ENCODE measurements around the gene MIDN. TPM values are rescaled to one million over a fixed set of nuclear protein-coding genes. Genes with fewer than 3 reads are reported as not detected.

Gene MIDN
- total and polyA plus RNA-seq, 5 donors, result 45.6 to 123 (median 60.1) TPM

GRCh38 chr19:1213391-1214286 is 34.7 kb upstream of the MIDN start:
- Histone ChIP-seq H3K27me3 (ENCODE audit: control insufficient read depth, insufficient read depth) (no peaks in the 10 kb centered on the region), H3K27ac (ENCODE audit: low read length) (peak overlapping the region; percentile 68), H3K9me3 (ENCODE audit: control insufficient read depth, low read length) (no peaks in the 10 kb centered on the region), H3K4me1 (ENCODE audit: control insufficient read depth, insufficient read depth, low read length) (peaks cover 24% of the 10 kb centered on the region), H3K4me3 (ENCODE audit: low read length) (no peak overlapping the region)
- intact Hi-C loops (cut with DNase I), result no loop called here
- 48% methylated on average over 39 of the region's 39 CpGs for WGBS
- ATAC-seq (peak; percentile 59 to 74), DNase-seq (peak; percentile 75 to 92 (median 86))

- WGBS, result 53% methylated on average over 21 of the region's 21 CpGs
- Histone ChIP-seq H3K4me1 (ENCODE audit: control insufficient read depth, insufficient read depth, low read length) (peaks cover 22% of the 10 kb centered on the region), H3K9me3 (ENCODE audit: control insufficient read depth, low read length) (no peaks in the 10 kb centered on the region), H3K27ac (ENCODE audit: low read length) (peak overlapping the region; percentile 68), H3K4me3 (ENCODE audit: low read length) (no peak overlapping the region), H3K27me3 (ENCODE audit: control insufficient read depth, insufficient read depth) (no peaks in the 10 kb centered on the region)
- ATAC-seq (peak; percentile 1 to 2), DNase-seq (no peak)
- intact Hi-C loops (cut with DNase I), result no loop called here
Measured at GRCh38 chr19:1214299-1214861, 34.0 kb upstream of the MIDN start.

- intact Hi-C loops (cut with DNase I), result no loop called here
- H3K27me3 ChIP-seq (ENCODE audit: control insufficient read depth, insufficient read depth), result no peaks in the 10 kb centered on the region
- no peak overlapping the region for H3K4me3 ChIP-seq (ENCODE audit: low read length)
- DNase-seq (peak; percentile 73 to 88 (median 83)), ATAC-seq (peak; percentile 51 to 61)
- no peaks in the 10 kb centered on the region for H3K9me3 ChIP-seq (ENCODE audit: control insufficient read depth, low read length)
- peaks cover 17% of the 10 kb centered on the region for H3K4me1 ChIP-seq (ENCODE audit: control insufficient read depth, insufficient read depth, low read length)
- 58% methylated on average over 26 of the region's 26 CpGs for WGBS
- H3K27ac ChIP-seq (ENCODE audit: low read length), result peak overlapping the region; percentile 68
Measured at GRCh38 chr19:1214862-1215731, 33.3 kb upstream of the MIDN start.

GRCh38 chr19:1216756-1217155 is 31.6 kb upstream of the MIDN start:
- Histone ChIP-seq H3K27ac (ENCODE audit: low read length) (peak overlapping the region; percentile 14), H3K9me3 (ENCODE audit: control insufficient read depth, low read length) (no peaks in the 10 kb centered on the region), H3K4me3 (ENCODE audit: low read length) (no peak overlapping the region), H3K27me3 (ENCODE audit: control insufficient read depth, insufficient read depth) (no peaks in the 10 kb centered on the region), H3K4me1 (ENCODE audit: control insufficient read depth, insufficient read depth, low read length) (peaks cover 11% of the 10 kb centered on the region)
- intact Hi-C loops (cut with DNase I), result no loop called here
- ATAC-seq, result no peak
- 81% methylated on average over 12 of the region's 12 CpGs for WGBS
- no peak for DNase-seq

GRCh38 chr19:1217366-1217765 is 31.0 kb upstream of the MIDN start:
- ATAC-seq (no peak), DNase-seq (peak in 1 of 3 donors; percentile 56)
- WGBS, result 83% methylated on average over 15 of the region's 15 CpGs
- intact Hi-C loops (cut with DNase I), result no loop called here
- peaks cover 9% of the 10 kb centered on the region for H3K4me1 ChIP-seq (ENCODE audit: control insufficient read depth, insufficient read depth, low read length)
- H3K27me3 ChIP-seq (ENCODE audit: control insufficient read depth, insufficient read depth), result no peaks in the 10 kb centered on the region
- H3K9me3 ChIP-seq (ENCODE audit: control insufficient read depth, low read length), result no peaks in the 10 kb centered on the region
- H3K27ac ChIP-seq (ENCODE audit: low read length), result peak overlapping the region; percentile 66
- no peak overlapping the region for H3K4me3 ChIP-seq (ENCODE audit: low read length)

GRCh38 chr19:1218751-1219567 is 29.4 kb upstream of the MIDN start:
- no peak overlapping the region for H3K4me3 ChIP-seq (ENCODE audit: low read length)
- intact Hi-C loops (cut with DNase I), result no loop called here
- WGBS, result 85% methylated on average over 37 of the region's 37 CpGs
- H3K4me1 ChIP-seq (ENCODE audit: control insufficient read depth, insufficient read depth, low read length), result peaks cover 4% of the 10 kb centered on the region
- ATAC-seq, result no peak
- peak overlapping the region; percentile 1 for H3K27ac ChIP-seq (ENCODE audit: low read length)
- no peaks in the 10 kb centered on the region for H3K27me3 ChIP-seq (ENCODE audit: control insufficient read depth, insufficient read depth)
- no peaks in the 10 kb centered on the region for H3K9me3 ChIP-seq (ENCODE audit: control insufficient read depth, low read length)
- DNase-seq, result peak in 1 of 3 donors; percentile 62

GRCh38 chr19:1219786-1220476 is 28.5 kb upstream of the MIDN start:
- H3K27me3 ChIP-seq (ENCODE audit: control insufficient read depth, insufficient read depth), result no peaks in the 10 kb centered on the region
- H3K4me1 ChIP-seq (ENCODE audit: control insufficient read depth, insufficient read depth, low read length), result no peaks in the 10 kb centered on the region
- no peak overlapping the region for H3K4me3 ChIP-seq (ENCODE audit: low read length)
- peak in 1 of 3 donors; percentile 56 for DNase-seq
- WGBS, result 92% methylated on average over 19 of the region's 19 CpGs
- ATAC-seq, result no peak
- no peaks in the 10 kb centered on the region for H3K9me3 ChIP-seq (ENCODE audit: control insufficient read depth, low read length)
- H3K27ac ChIP-seq (ENCODE audit: low read length), result no peak overlapping the region
- intact Hi-C loops (cut with DNase I), result no loop called here

GRCh38 chr19:1220477-1220930 is 27.9 kb upstream of the MIDN start:
- no peak overlapping the region for H3K27ac ChIP-seq (ENCODE audit: low read length)
- H3K9me3 ChIP-seq (ENCODE audit: control insufficient read depth, low read length), result no peaks in the 10 kb centered on the region
- intact Hi-C loops (cut with DNase I), result no loop called here
- no peaks in the 10 kb centered on the region for H3K4me1 ChIP-seq (ENCODE audit: control insufficient read depth, insufficient read depth, low read length)
- peak in 1 of 3 donors; percentile 58 for DNase-seq
- WGBS, result 86% methylated on average over 33 of the region's 33 CpGs
- ATAC-seq, result no peak
- no peaks in the 10 kb centered on the region for H3K27me3 ChIP-seq (ENCODE audit: control insufficient read depth, insufficient read depth)
- H3K4me3 ChIP-seq (ENCODE audit: low read length), result no peak overlapping the region

GRCh38 chr19:1220976-1221903 is 27.1 kb upstream of the MIDN start:
- ATAC-seq (peak; percentile 68 to 71), DNase-seq (peak; percentile 83 to 93 (median 92))
- no peak overlapping the region for H3K27ac ChIP-seq (ENCODE audit: low read length)
- H3K9me3 ChIP-seq (ENCODE audit: control insufficient read depth, low read length), result no peaks in the 10 kb centered on the region
- WGBS, result 59% methylated on average over 38 of the region's 38 CpGs
- no peaks in the 10 kb centered on the region for H3K4me1 ChIP-seq (ENCODE audit: control insufficient read depth, insufficient read depth, low read length)
- intact Hi-C loops (cut with DNase I), result no loop called here
- H3K4me3 ChIP-seq (ENCODE audit: low read length), result no peak overlapping the region
- H3K27me3 ChIP-seq (ENCODE audit: control insufficient read depth, insufficient read depth), result no peaks in the 10 kb centered on the region
